HCT116 (cell line): ENCODE data around the gene PRXL2C. TPM values are rescaled to one million over a fixed set of nuclear protein-coding genes. Genes with fewer than 3 reads are reported as not detected.

Experiments
- ATAC-seq: fragments of 200-7000 bp; cut with Tn5 transposase; 2 replicates; pipeline ENCODE4 v1.9.1; 2020; ENCODE audit warnings: mild to moderate bottlenecking, moderate library complexity
- BruUV-seq: library from RNA; stranded (reverse); fragments of 400-500 nt; replicated peaks from 2 replicates; lab custom pipeline; 2021; lab: Mats Ljungman, UMichigan
- CTCF ChIA-PET: fragments of 300-600 bp; sonication (Branson Sonifier 250); formaldehyde crosslinking; loops from one replicate; lab custom pipeline; 2021; ENCODE audit warnings: antibody characterized with exemption; lab: Charles Lee
- POLR2A ChIA-PET: fragments of 300-600, 350-600 bp; sonication (Branson Sonifier 250); formaldehyde crosslinking; loops from one replicate; lab custom pipeline; 2021; ENCODE audit warnings: antibody characterized with exemption; lab: Charles Lee
- RAD21 ChIA-PET, 2 experiments: fragments of 300-600 bp; sonication (Branson Sonifier 250); formaldehyde crosslinking; loops; one replicate each; lab custom pipeline; 2023; ENCODE audit warnings: low total read pairs in 2 of 2; ENCODE audit not compliant: uncharacterized antibody in 2 of 2, unreplicated experiment in 2 of 2, low non-redundant PET in 1 of 2; lab: Charles Lee
- DNase-seq: peaks from one replicate; pipeline ENCODE4 v3.0.0-alpha.2; 2010; ENCODE audit warnings: low read depth, low spot score
- H2AFZ ChIP-seq: fragments of 200-600 bp; shearing (Covaris generic), sonication (generic); 2 replicates; pipeline ENCODE4 v1.6.1; 2017; ENCODE audit warnings: low read depth, mixed run types, mixed read lengths, antibody characterized with exemption, low read length; ENCODE audit not compliant: poor library complexity, severe bottlenecking
- H3K27ac ChIP-seq: 2 replicates; pipeline ENCODE4 v1.5.1; 2012; ENCODE audit warnings: low read depth, low read length
- H3K27me3 ChIP-seq: fragments of 200-600 bp; sonication (generic); 2 replicates; pipeline ENCODE4 v1.6.1; 2016; ENCODE audit warnings: mixed run types, low read length, mixed read lengths; ENCODE audit not compliant: insufficient read depth
- H3K36me3 ChIP-seq, 2 experiments: fragments of 200-500 bp in 1 of 2; fragments of 200-600 bp in 1 of 2; sonication (Bioruptor generic) in 1 of 2; sonication (generic) in 1 of 2; 2 replicates each; pipeline versions ENCODE4 v1.5.1 to v1.6.1; 2014 to 2016; ENCODE audit warnings: low read length in 2 of 2, inconsistent platforms in 1 of 2, mixed read lengths in 1 of 2, mixed run types in 1 of 2; ENCODE audit not compliant: insufficient read depth in 2 of 2, control insufficient read depth in 1 of 2
- H3K4me1 ChIP-seq, 2 experiments: fragments of 200-600 bp in 1 of 2; sonication (generic) in 1 of 2; 2 replicates each; pipeline versions ENCODE4 v1.5.1 to v1.6.1; 2012 to 2017; ENCODE audit warnings: low read length in 2 of 2, inconsistent platforms in 1 of 2, mild to moderate bottlenecking in 1 of 2, mixed read lengths in 1 of 2, mixed run types in 1 of 2, moderate library complexity in 1 of 2; ENCODE audit not compliant: insufficient read depth in 2 of 2, control insufficient read depth in 1 of 2
- H3K4me2 ChIP-seq: fragments of 200-600 bp; sonication (generic); 2 replicates; pipeline ENCODE4 v1.6.1; 2017; ENCODE audit warnings: mixed run types, low read length, mixed read lengths
- H3K4me3 ChIP-seq, 2 experiments: fragments of 200-600 bp in 1 of 2; sonication (generic) in 1 of 2; replicated peaks in 1 of 2; 2 replicates each; pipeline ENCODE4 v1.5.1; 2011 to 2016; ENCODE audit warnings: low read length in 2 of 2, control low read depth in 1 of 2, low read depth in 1 of 2, mild to moderate bottlenecking in 1 of 2, mixed read lengths in 1 of 2, mixed run types in 1 of 2
- H3K79me2 ChIP-seq: fragments of 200-600 bp; sonication (generic); 2 replicates; pipeline ENCODE4 v1.6.1; 2017; ENCODE audit warnings: mild to moderate bottlenecking, mixed run types, low read length, moderate library complexity, mixed read lengths; ENCODE audit not compliant: insufficient read depth
- H3K9ac ChIP-seq: fragments of 200-600 bp; sonication (generic); 2 replicates; pipeline ENCODE4 v1.6.1; 2016; ENCODE audit warnings: low read length, mixed read lengths
- H3K9me2 ChIP-seq: fragments of 200-600 bp; sonication (generic), shearing (Covaris generic); 2 replicates; pipeline ENCODE4 v1.6.1; 2017; ENCODE audit warnings: mixed run types, mild to moderate bottlenecking, moderate library complexity; ENCODE audit not compliant: insufficient read depth
- H3K9me3 ChIP-seq, 2 experiments: fragments of 200-500 bp in 1 of 2; fragments of 200-600 bp in 1 of 2; sonication (Bioruptor generic) in 1 of 2; sonication (generic) in 1 of 2; 2 replicates each; pipeline ENCODE4 v1.6.1; 2014 to 2017; ENCODE audit warnings: low read length in 2 of 2, mixed read lengths in 2 of 2, inconsistent platforms in 1 of 2, low read depth in 1 of 2, mild to moderate bottlenecking in 1 of 2, mixed run types in 1 of 2, moderate library complexity in 1 of 2; ENCODE audit not compliant: control insufficient read depth in 1 of 2, insufficient read depth in 1 of 2
- H4K20me1 ChIP-seq: fragments of 200-600 bp; sonication (generic), shearing (Covaris generic); 2 replicates; pipeline ENCODE4 v1.6.1; 2017; ENCODE audit warnings: mixed run types, mild to moderate bottlenecking, moderate library complexity; ENCODE audit not compliant: insufficient read depth
- ATF3 ChIP-seq: IDR thresholded peaks from 2 replicates; pipeline ENCODE4 v1.6.1; 2012
- CBX3 ChIP-seq: IDR thresholded peaks from 2 replicates; pipeline ENCODE4 v1.6.1; 2012; ENCODE audit warnings: low read depth
- CTCF ChIP-seq, 3 experiments: fragments of 200-600 bp in 1 of 3; sonication (generic) in 1 of 3; IDR thresholded peaks in 2 of 3; conservative IDR thresholded peaks in 1 of 3; 2 replicates each; pipeline ENCODE4 v1.5.1; 2012 to 2017; ENCODE audit warnings: low read depth in 2 of 3, low read length in 2 of 3, antibody characterized with exemption in 1 of 3, borderline replicate concordance in 1 of 3, control low read depth in 1 of 3, mild to moderate bottlenecking in 1 of 3, mixed read lengths in 1 of 3, mixed run types in 1 of 3, moderate library complexity in 1 of 3; ENCODE audit not compliant: insufficient read depth in 1 of 3
- POLR2A ChIP-seq: IDR thresholded peaks from 2 replicates; pipeline ENCODE4 v1.7.0; 2011; ENCODE audit warnings: borderline replicate concordance; ENCODE audit not compliant: insufficient read depth, insufficient read length; ENCODE audit errors: extremely low read depth
- SIN3A ChIP-seq: IDR thresholded peaks from 2 replicates; pipeline ENCODE4 v1.6.1; 2012; ENCODE audit warnings: low read depth
- SRF ChIP-seq: IDR thresholded peaks from 2 replicates; pipeline ENCODE4 v1.6.1; 2012; ENCODE audit warnings: low read depth
- ZNF274 ChIP-seq: fragments of 200-500 bp; sonication (Bioruptor generic); IDR thresholded peaks from 2 replicates; pipeline ENCODE4 v1.6.1; 2014; ENCODE audit warnings: mild to moderate bottlenecking, low read depth, low read length, inconsistent platforms
- intact Hi-C: fragments of 100-400 bp; cut with micrococcal nuclease; formaldehyde crosslinking; loops from 2 replicates; pipeline ENCODE4 v1.10.0; 2022
- total RNA-seq: library from RNA; stranded (reverse); gene quantifications from one replicate; pipeline ENCODE4 v1.2.1, GENCODE V29; 2021; ENCODE audit not compliant: unreplicated experiment

The PRXL2C gene
- total RNA-seq, 1 experiment from 2014 or later: 10.4 TPM

- H3K27me3 ChIP-seq: no peaks in the 10 kb centered on the region
- peak overlapping the region; percentile 57 to 75; a peak in 3 of 4 replicates for H3K4me3 ChIP-seq
- no peaks in the 10 kb centered on the region for H3K36me3 ChIP-seq
- peak overlapping the region; percentile 98 for H3K4me2 ChIP-seq
- peaks cover 11 to 32% of the 10 kb centered on the region in 2 experiments; a peak in 3 of 4 replicates for H3K4me1 ChIP-seq
- H3K9ac ChIP-seq: peak overlapping the region; percentile 71
- H3K27ac ChIP-seq: no peak overlapping the region
- DNase-seq: no peak
- intact Hi-C loops: no loop called here
- H4K20me1 ChIP-seq: no peaks in the 10 kb centered on the region
- no peaks in the 10 kb centered on the region for H3K9me3 ChIP-seq
- TF ChIP-seq POLR2A: no peak
- no peak for TF ChIP-seq ATF3
- TF ChIP-seq CTCF (IDR thresholded peaks at IDR 0.05 in 2 of 3, conservative IDR thresholded peaks at IDR 0.05 in 1 of 3; ENCODE audit: borderline replicate concordance in 1 of 3, insufficient read depth in 1 of 3, low read depth in 2 of 3, low read length in 2 of 3): no peak
- no peak for TF ChIP-seq CBX3
- TF ChIP-seq SRF: no peak
- no peak for TF ChIP-seq SIN3A
- no peak for TF ChIP-seq ZNF274
- H2AFZ ChIP-seq: no peak overlapping the region
- peaks cover 60% of the 10 kb centered on the region for H3K79me2 ChIP-seq
- H3K9me2 ChIP-seq: no peaks in the 10 kb centered on the region
- ChIA-PET CTCF (no interaction called here), POLR2A (no interaction called here), RAD21 (no interaction called here)
- TSS peak; percentile 49 for BruUV-seq
- ATAC-seq: no peak
Measured at GRCh38 chr9:96617439-96618185, 37.5 kb downstream of the PRXL2C start.
